Endodermal cell (in vitro differentiated cells): Measurements from ENCODE around the gene ASB10. TPM values are rescaled to one million over a fixed set of nuclear protein-coding genes. Genes with fewer than 3 reads are reported as not detected.
A peak's percentile ranks its signal among the peaks of the same experiment; 100 is the strongest.

ENCODE experiments used
- DNase-seq: peaks from one replicate; pipeline ENCODE4 v3.0.0-alpha.2; 2017
- H3K27ac ChIP-seq: 2 replicates; pipeline ENCODE4 v1.5.1; 2013; ENCODE audit warnings: mild to moderate bottlenecking, low read depth, low read length, moderate library complexity
- H3K27me3 ChIP-seq: 2 replicates; pipeline ENCODE4 v1.6.1; 2013; ENCODE audit warnings: mild to moderate bottlenecking, low read length, moderate library complexity; ENCODE audit not compliant: insufficient read depth, control insufficient read depth, poor library complexity, severe bottlenecking
- H3K36me3 ChIP-seq: 2 replicates; pipeline ENCODE4 v1.7.0; 2013; ENCODE audit warnings: mild to moderate bottlenecking, low read length, moderate library complexity; ENCODE audit not compliant: control insufficient read depth, insufficient read depth
- H3K4me1 ChIP-seq: one replicate; pipeline ENCODE4 v1.7.0; 2013; ENCODE audit warnings: low read length; ENCODE audit not compliant: control insufficient read depth, insufficient read depth
- H3K4me3 ChIP-seq: 2 replicates; pipeline ENCODE4 v1.5.1; 2013; ENCODE audit warnings: mild to moderate bottlenecking, low read length, moderate library complexity
- H3K9ac ChIP-seq: 2 replicates; pipeline ENCODE4 v1.6.1; 2013; ENCODE audit warnings: mild to moderate bottlenecking, low read length, moderate library complexity; ENCODE audit not compliant: poor library complexity, severe bottlenecking; ENCODE audit errors: extremely low read depth
- H3K9me3 ChIP-seq: 2 replicates; pipeline ENCODE4 v1.6.1; 2013; ENCODE audit warnings: mild to moderate bottlenecking, low read length, moderate library complexity; ENCODE audit not compliant: control insufficient read depth
- H3K27ac Mint-ChIP-seq: 2 replicates; pipeline ENCODE4 v1.8.0; 2020; ENCODE audit warnings: mixed read lengths
- H3K27me3 Mint-ChIP-seq: 2 replicates; pipeline ENCODE4 v1.8.0; 2021; ENCODE audit warnings: mild to moderate bottlenecking, mixed read lengths; ENCODE audit not compliant: insufficient read depth
- H3K36me3 Mint-ChIP-seq: 2 replicates; pipeline ENCODE4 v1.8.0; 2020; ENCODE audit warnings: low read depth, mixed read lengths
- H3K4me1 Mint-ChIP-seq: 2 replicates; pipeline ENCODE4 v1.8.0; 2020; ENCODE audit warnings: mixed read lengths
- H3K4me3 Mint-ChIP-seq: 2 replicates; pipeline ENCODE4 v1.8.0; 2020; ENCODE audit warnings: mild to moderate bottlenecking, moderate library complexity, mixed read lengths
- H3K9me3 Mint-ChIP-seq: 2 replicates; pipeline ENCODE4 v1.8.0; 2020; ENCODE audit warnings: mild to moderate bottlenecking, mixed read lengths
- WGBS, 2 experiments: methylation state at CpG; one replicate each; pipeline versions ENCODE4 v1.1.5 to v1.1.7; 2013; ENCODE audit warnings: missing lambda C conversion rate in 2 of 2, mixed read lengths in 1 of 2; ENCODE audit not compliant: insufficient coverage in 1 of 2, insufficient read length in 1 of 2; 5-methylcytosine and 5-hydroxymethylcytosine counted together
- total RNA-seq, 2 donors: library from RNA; stranded (reverse); fragmentation: NEBNext Ultra II Directional in 1 of 2; extraction: Animal tissue kit (Norgen Biotek cat#: 25700) in 1 of 2; gene quantifications; 2 replicates in 1 of 2; 3 replicates in 1 of 2; pipeline ENCODE4 v1.2.1, GENCODE V29; 2021
- TF ChIP-seq, protein P1 (sequence below): fragments of 200-600 bp; sonication (generic); conservative IDR thresholded peaks from 2 replicates; pipeline ENCODE4 v1.5.0; 2021; ENCODE audit warnings: antibody characterized with exemption, mild to moderate bottlenecking

ASB10 gene
- total RNA-seq, 2 donors from 2014 or later = not detected

DNA sequence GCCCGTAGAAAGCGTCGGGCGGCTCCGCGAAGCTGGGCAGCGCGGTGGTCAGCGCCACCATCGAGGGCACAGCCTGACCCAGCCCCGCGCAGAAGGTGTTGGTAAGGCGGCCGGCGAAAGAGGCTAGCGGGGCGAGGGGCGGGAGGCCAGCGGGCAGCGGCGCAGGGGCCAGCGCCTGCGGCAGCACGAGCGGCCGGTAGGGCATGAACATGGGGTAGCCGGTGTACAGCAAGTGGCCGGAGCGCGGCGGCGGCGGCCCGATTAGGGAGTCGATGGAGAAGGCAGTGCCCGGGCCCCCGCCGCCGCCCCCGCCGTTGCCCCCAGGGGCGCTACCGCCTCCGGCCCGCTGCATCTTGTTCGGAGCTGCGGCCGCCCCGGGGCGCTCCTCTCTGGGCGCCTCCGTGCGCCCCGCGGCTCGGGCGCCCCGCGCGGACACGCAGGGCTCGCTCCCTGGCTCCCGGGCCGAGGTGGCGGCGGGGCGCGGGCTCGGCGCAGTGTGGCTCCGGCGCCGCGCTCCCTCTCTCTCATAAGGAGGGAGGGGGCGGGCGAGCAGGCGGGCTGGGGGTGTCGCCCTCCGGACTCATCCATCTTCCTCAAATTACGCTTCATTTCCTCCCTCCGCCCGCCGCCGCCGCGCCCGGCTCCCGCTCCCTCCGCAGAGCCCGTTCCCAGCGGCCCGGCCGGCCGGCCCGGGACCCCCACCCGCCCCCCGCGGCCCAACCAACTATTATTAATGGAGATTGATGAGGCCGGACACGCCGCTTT is 19.7 kb downstream of the ASB10 start, which contains the start of gene GBX1:
TSS of gene GBX1 (minus strand) at position 498 of the 765 bp plus-strand sequence. CDS start at position 352, 146 bp downstream.
- DNase-seq = peak; percentile 74
- Histone ChIP-seq H3K9ac (no peak within 1 kb of the TSS), H3K27ac (no peak within 1 kb of the TSS), H3K4me1 (no peaks in the 10 kb centered on the region), H3K36me3 (no peaks in the 10 kb centered on the region), H3K27me3 (peaks cover 85% of the 10 kb centered on the region), H3K4me3 (peak within 1 kb of the TSS; percentile 43), H3K9me3 (no peaks in the 10 kb centered on the region)
- H3K27ac Mint-ChIP-seq = no peak within 1 kb of the TSS
- peaks cover 44% of the 10 kb centered on the region for H3K27me3 Mint-ChIP-seq
- no peaks in the 10 kb centered on the region for H3K9me3 Mint-ChIP-seq
- H3K4me3 Mint-ChIP-seq = peak within 1 kb of the TSS; percentile 42
- peaks cover 9% of the 10 kb centered on the region for H3K4me1 Mint-ChIP-seq
- H3K36me3 Mint-ChIP-seq = no peaks in the 10 kb centered on the region
- TF ChIP-seq, protein P1, sequence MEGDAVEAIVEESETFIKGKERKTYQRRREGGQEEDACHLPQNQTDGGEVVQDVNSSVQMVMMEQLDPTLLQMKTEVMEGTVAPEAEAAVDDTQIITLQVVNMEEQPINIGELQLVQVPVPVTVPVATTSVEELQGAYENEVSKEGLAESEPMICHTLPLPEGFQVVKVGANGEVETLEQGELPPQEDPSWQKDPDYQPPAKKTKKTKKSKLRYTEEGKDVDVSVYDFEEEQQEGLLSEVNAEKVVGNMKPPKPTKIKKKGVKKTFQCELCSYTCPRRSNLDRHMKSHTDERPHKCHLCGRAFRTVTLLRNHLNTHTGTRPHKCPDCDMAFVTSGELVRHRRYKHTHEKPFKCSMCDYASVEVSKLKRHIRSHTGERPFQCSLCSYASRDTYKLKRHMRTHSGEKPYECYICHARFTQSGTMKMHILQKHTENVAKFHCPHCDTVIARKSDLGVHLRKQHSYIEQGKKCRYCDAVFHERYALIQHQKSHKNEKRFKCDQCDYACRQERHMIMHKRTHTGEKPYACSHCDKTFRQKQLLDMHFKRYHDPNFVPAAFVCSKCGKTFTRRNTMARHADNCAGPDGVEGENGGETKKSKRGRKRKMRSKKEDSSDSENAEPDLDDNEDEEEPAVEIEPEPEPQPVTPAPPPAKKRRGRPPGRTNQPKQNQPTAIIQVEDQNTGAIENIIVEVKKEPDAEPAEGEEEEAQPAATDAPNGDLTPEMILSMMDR = peak; percentile 56
- 0% methylated on average over 101 of the region's 101 CpGs; no CpG with 5 or more reads in 1 of the 2 experiments for WGBS, 2 experiments

DNA sequence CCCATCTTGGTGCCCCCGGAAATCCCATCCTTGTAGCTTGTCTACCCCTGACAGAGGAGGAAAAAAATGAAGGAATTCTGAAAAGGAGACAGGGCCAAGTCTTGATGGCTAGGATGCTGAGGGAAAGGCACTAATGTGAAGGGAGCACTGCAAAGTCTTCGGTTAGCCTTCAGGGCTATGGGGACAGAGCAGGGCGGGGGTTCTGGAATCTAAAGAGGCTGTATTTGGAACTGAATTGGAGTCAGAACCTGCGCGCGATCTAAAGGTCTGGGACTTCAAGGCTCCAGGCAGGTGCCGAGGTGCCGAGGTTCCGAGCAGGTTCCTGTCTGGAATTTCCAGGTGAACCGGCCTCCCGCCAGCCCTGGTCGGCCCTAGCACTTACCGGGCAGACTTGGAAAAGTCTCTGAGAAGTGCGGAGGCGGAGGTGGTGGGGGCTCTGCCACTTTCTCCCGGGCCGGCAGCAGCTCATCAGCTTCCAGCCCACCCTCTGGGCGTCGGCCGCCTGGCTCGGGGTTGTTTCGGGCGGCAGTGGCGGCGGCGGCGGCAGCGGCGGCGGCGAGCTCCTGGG is 20.3 kb downstream of the ASB10 start:
- Mint-ChIP-seq H3K27ac (no peak overlapping the region), H3K4me3 (peak overlapping the region; percentile 42), H3K27me3 (peaks cover 37% of the 10 kb centered on the region), H3K4me1 (peaks cover 9% of the 10 kb centered on the region), H3K36me3 (no peaks in the 10 kb centered on the region), H3K9me3 (no peaks in the 10 kb centered on the region)
- 7 to 19% methylated on average over 10 to 31 of the region's 31 CpGs for WGBS, 2 experiments
- H3K9ac ChIP-seq = no peak overlapping the region
- no peak overlapping the region for H3K27ac ChIP-seq
- no peaks in the 10 kb centered on the region for H3K4me1 ChIP-seq
- TF ChIP-seq, protein P1 = no peak
- no peaks in the 10 kb centered on the region for H3K9me3 ChIP-seq
- peak overlapping the region; percentile 34 for H3K4me3 ChIP-seq
- no peaks in the 10 kb centered on the region for H3K36me3 ChIP-seq
- peaks cover 88% of the 10 kb centered on the region for H3K27me3 ChIP-seq
- DNase-seq = peak; percentile 77

DNA sequence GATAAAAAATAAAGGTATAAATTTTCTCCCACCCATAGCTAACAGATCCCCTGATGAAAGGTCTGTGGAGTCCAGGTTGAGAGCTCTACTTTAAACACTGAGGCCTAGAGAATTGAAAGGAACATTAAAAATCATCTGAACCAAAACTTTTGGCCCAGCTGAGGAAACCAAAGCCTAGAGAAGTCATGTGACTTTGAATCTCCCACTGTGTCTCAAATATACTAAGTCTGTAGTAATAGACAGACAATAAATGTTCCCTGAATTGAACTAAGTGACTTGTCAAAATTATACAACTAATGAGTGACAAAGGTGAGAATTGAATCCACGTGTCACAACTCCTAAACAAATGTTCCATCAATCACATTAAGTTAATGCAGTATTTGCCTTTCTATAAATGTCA is 25.3 kb downstream of the ASB10 start:
- H3K4me1 ChIP-seq = no peaks in the 10 kb centered on the region
- Mint-ChIP-seq H3K36me3 (no peaks in the 10 kb centered on the region), H3K27me3 (peaks cover 12% of the 10 kb centered on the region), H3K4me3 (no peak overlapping the region), H3K9me3 (no peaks in the 10 kb centered on the region), H3K27ac (no peak overlapping the region), H3K4me1 (peaks cover 6% of the 10 kb centered on the region)
- no peak overlapping the region for H3K9ac ChIP-seq
- no peak overlapping the region for H3K4me3 ChIP-seq
- H3K27me3 ChIP-seq = peaks cover 68% of the 10 kb centered on the region
- DNase-seq = no peak
- no peak overlapping the region for H3K27ac ChIP-seq
- TF ChIP-seq, protein P1 = no peak
- H3K36me3 ChIP-seq = no peaks in the 10 kb centered on the region
- no peaks in the 10 kb centered on the region for H3K9me3 ChIP-seq
- 81 to 93% methylated on average over 1 of the region's 1 CpG for WGBS, 2 experiments
